WTC11 (cell line): ENCODE measurements around the gene CARHSP1. TPM values are rescaled to one million over a fixed set of nuclear protein-coding genes. Genes with fewer than 3 reads are reported as not detected.

Source experiments
- ATAC-seq: fragments of 200-7000 bp; cut with Tn5 transposase; 2 replicates; pipeline ENCODE4 v1.10.0; 2021; ENCODE audit warnings: mild to moderate bottlenecking, moderate library complexity
- CTCF ChIA-PET: fragments of 300-600 bp; sonication (Branson Sonifier 250); formaldehyde crosslinking; loops from one replicate; lab custom pipeline; 2021; ENCODE audit warnings: antibody characterized with exemption; lab: Charles Lee
- POLR2A ChIA-PET: fragments of 350-600 bp; sonication (Branson Sonifier 250); formaldehyde crosslinking; loops from one replicate; lab custom pipeline; 2021; ENCODE audit warnings: antibody characterized with exemption; lab: Charles Lee
- DNase-seq: peaks from one replicate; pipeline ENCODE4 v3.0.0; 2021; ENCODE audit warnings: low spot score
- H3K27ac Mint-ChIP-seq: 2 replicates; pipeline ENCODE4 v1.8.0; 2021; ENCODE audit warnings: mixed read lengths
- H3K27me3 Mint-ChIP-seq: 2 replicates; pipeline ENCODE4 v1.8.0; 2021; ENCODE audit warnings: low read depth, mild to moderate bottlenecking, moderate library complexity, mixed read lengths
- H3K36me3 Mint-ChIP-seq: 2 replicates; pipeline ENCODE4 v1.8.0; 2021; ENCODE audit warnings: mixed read lengths
- H3K4me1 Mint-ChIP-seq: 2 replicates; pipeline ENCODE4 v1.8.0; 2022; ENCODE audit warnings: mixed read lengths
- H3K4me3 Mint-ChIP-seq: 2 replicates; pipeline ENCODE4 v1.8.0; 2021; ENCODE audit warnings: mild to moderate bottlenecking, moderate library complexity, mixed read lengths
- H3K9me3 Mint-ChIP-seq: 2 replicates; pipeline ENCODE4 v1.8.0; 2021; ENCODE audit warnings: mixed read lengths
- AFF4 ChIP-seq: sonication (generic); formaldehyde crosslinking; IDR thresholded peaks from 2 replicates; pipeline ENCODE4 v1.8.1; 2023; ENCODE audit warnings: mild to moderate bottlenecking, missing genetic modification reagents, borderline replicate concordance
- AR ChIP-seq: fragments of 250-450 bp; sonication (Bioruptor Pico); IDR thresholded peaks from 2 replicates; pipeline ENCODE4 v1.9.0; 2021; ENCODE audit warnings: mild to moderate bottlenecking
- ATF6 ChIP-seq: sonication (generic); formaldehyde crosslinking; IDR thresholded peaks from 2 replicates; pipeline ENCODE4 v1.8.1; 2023; ENCODE audit warnings: mild to moderate bottlenecking, missing genetic modification reagents
- CTCF ChIP-seq: fragments of 200-600 bp; IDR thresholded peaks from 2 replicates; pipeline ENCODE4 v1.8.0; 2022; ENCODE audit warnings: antibody characterized with exemption
- E2F5 ChIP-seq: sonication (generic); formaldehyde crosslinking; IDR thresholded peaks from 2 replicates; pipeline ENCODE4 v1.8.1; 2022; ENCODE audit warnings: mild to moderate bottlenecking, moderate library complexity, missing genetic modification reagents
- ELF4 ChIP-seq: sonication (generic); formaldehyde crosslinking; IDR thresholded peaks from 2 replicates; pipeline ENCODE4 v1.8.1; 2022; ENCODE audit warnings: low read depth, mild to moderate bottlenecking, moderate library complexity, missing genetic modification reagents
- EMX1 ChIP-seq: fragments of 250-450 bp; sonication (Bioruptor Pico); IDR thresholded peaks from 2 replicates; pipeline ENCODE4 v1.8.0; 2021; ENCODE audit warnings: mild to moderate bottlenecking
- FOXK1 ChIP-seq: sonication (generic); formaldehyde crosslinking; IDR thresholded peaks from 2 replicates; pipeline ENCODE4 v1.8.0; 2022; ENCODE audit warnings: mild to moderate bottlenecking, moderate library complexity, missing genetic modification reagents
- FOXP1 ChIP-seq: sonication (generic); formaldehyde crosslinking; IDR thresholded peaks from 2 replicates; pipeline ENCODE4 v1.8.0; 2022; ENCODE audit warnings: missing genetic modification reagents, mild to moderate bottlenecking, moderate library complexity, borderline replicate concordance
- GTF2I ChIP-seq: fragments of 250-450 bp; sonication (Bioruptor Pico); conservative IDR thresholded peaks from 2 replicates; pipeline ENCODE4 v1.4.0; 2021; ENCODE audit warnings: mild to moderate bottlenecking
- NFE2L1 ChIP-seq: sonication (generic); formaldehyde crosslinking; IDR thresholded peaks from 2 replicates; pipeline ENCODE4 v1.8.1; 2023; ENCODE audit warnings: missing genetic modification reagents
- NR1H2 ChIP-seq: sonication (generic); formaldehyde crosslinking; IDR thresholded peaks from 2 replicates; pipeline ENCODE4 v1.9.0; 2021; ENCODE audit warnings: mild to moderate bottlenecking, moderate library complexity, missing genetic modification reagents
- NR3C1 ChIP-seq: sonication (generic); formaldehyde crosslinking; conservative IDR thresholded peaks from 2 replicates; pipeline ENCODE4 v1.8.1; 2023; ENCODE audit warnings: low read depth, mild to moderate bottlenecking, missing genetic modification reagents
- USF1 ChIP-seq: sonication (generic); formaldehyde crosslinking; IDR thresholded peaks from 2 replicates; pipeline ENCODE4 v1.8.0; 2022; ENCODE audit warnings: mild to moderate bottlenecking, missing genetic modification reagents
- ZMAT4 ChIP-seq: fragments of 250-450 bp; sonication (Bioruptor Pico); IDR thresholded peaks from 2 replicates; pipeline ENCODE4 v1.9.0; 2021; ENCODE audit warnings: mild to moderate bottlenecking
- ZNF219 ChIP-seq: sonication (generic); formaldehyde crosslinking; IDR thresholded peaks from 2 replicates; pipeline ENCODE4 v1.8.0; 2023; ENCODE audit warnings: missing genetic modification reagents, mild to moderate bottlenecking, borderline replicate concordance
- ZNF281 ChIP-seq: sonication (generic); formaldehyde crosslinking; IDR thresholded peaks from 2 replicates; pipeline ENCODE4 v1.8.0; 2023; ENCODE audit warnings: mild to moderate bottlenecking, missing genetic modification reagents
- total RNA-seq: library from RNA; stranded (reverse); gene quantifications from 3 replicates; pipeline ENCODE4 v1.2.3, GENCODE V29; 2021

CARHSP1 gene
- total RNA-seq, 1 experiment from 2014 or later: 261 TPM

- no peak for TF ChIP-seq NR3C1 (CRISPR knock-in tag)
These were observed 60.8 kb downstream of the CARHSP1 start (continued) for GRCh38 chr16:8808009-8808408.

GRCh38 chr16:8807189-8807588, 61.6 kb downstream of the CARHSP1 start:
- CTCF ChIA-PET: no interaction called here
- peaks cover 74% of the 10 kb centered on the region for H3K36me3 Mint-ChIP-seq
- H3K27ac Mint-ChIP-seq: no peak overlapping the region
- ATAC-seq: no peak
- no peak for DNase-seq
- H3K27me3 Mint-ChIP-seq: no peaks in the 10 kb centered on the region
- H3K4me3 Mint-ChIP-seq: no peak overlapping the region
- H3K4me1 Mint-ChIP-seq: peaks cover 7% of the 10 kb centered on the region; the same call in 1 of the 2 replicates
- no peaks in the 10 kb centered on the region for H3K9me3 Mint-ChIP-seq
- POLR2A ChIA-PET: interaction anchor here (0.6 kb wide), 1 partner anchor 181 kb away, joined by 3 read pairs; no protein-coding TSS in a partner anchor
- TF ChIP-seq FOXK1 (CRISPR knock-in tag) (no peak), ZNF219 (CRISPR knock-in tag) (no peak), GTF2I (CRISPR knock-in tag) (no peak), AFF4 (CRISPR knock-in tag) (no peak), ZMAT4 (CRISPR knock-in tag) (no peak), FOXP1 (CRISPR knock-in tag) (no peak), ATF6 (CRISPR knock-in tag) (no peak), EMX1 (no peak), CTCF (no peak), NR1H2 (no peak), USF1 (CRISPR knock-in tag) (no peak), ELF4 (CRISPR knock-in tag) (no peak), ZNF281 (CRISPR knock-in tag) (no peak), NFE2L1 (no peak), AR (no peak), E2F5 (no peak)
- TF ChIP-seq, all 79 proteins: peak for 0
